GM21737 (cell line): ENCODE results near the gene SBK2.
"Not testable (repeated sequence)": the region's sequence is repeated elsewhere in the genome, so short reads cannot be mapped to it uniquely, and the experiment has no call there.

Experiments used
- ATAC-seq: cut with Tn5 transposase; IDR thresholded peaks from one replicate; pipeline ENCODE4 v1.9.1; 2021; ENCODE audit warnings: mild to moderate bottlenecking, moderate library complexity; ENCODE audit not compliant: unreplicated experiment

The SBK2 gene

GRCh38 chr19:55537741-55538111 lies 793 bp upstream of the SBK2 start:
- no peak for ATAC-seq

GRCh38 chr19:55536366-55536765 lies 567 bp downstream of the SBK2 start:
- ATAC-seq, result no peak

- no peak for ATAC-seq
Measured at GRCh38 chr19:55535965-55536350, 975 bp downstream of the SBK2 start.

- ATAC-seq, result no peak
Measured at GRCh38 chr19:55535173-55535964, 1.6 kb downstream of the SBK2 start.

- not testable (repeated sequence) for ATAC-seq
Measured at GRCh38 chr19:55534280-55534679, 2.7 kb downstream of the SBK2 start.

GRCh38 chr19:55530996-55531395 lies 5.9 kb downstream of the SBK2 start:
- no peak for ATAC-seq

- no peak for ATAC-seq
Measured at GRCh38 chr19:55529636-55530234, 7.2 kb downstream of the SBK2 start.

GRCh38 chr19:55528030-55528803 lies 8.7 kb downstream of the SBK2 start:
- no peak for ATAC-seq

GRCh38 chr19:55527197-55528029 lies 9.5 kb downstream of the SBK2 start:
- no peak for ATAC-seq

GRCh38 chr19:55526216-55527196 lies 10.4 kb downstream of the SBK2 start:
- no peak for ATAC-seq

GRCh38 chr19:55525289-55526101 lies 11.4 kb downstream of the SBK2 start:
- no peak for ATAC-seq

GRCh38 chr19:55520691-55521292 lies 16.1 kb downstream of the SBK2 start:
- ATAC-seq, result no peak

- no peak for ATAC-seq
Measured at GRCh38 chr19:55519451-55520311, 17.3 kb downstream of the SBK2 start.

- ATAC-seq, result peak; percentile 97
Measured at GRCh38 chr19:55516878-55517620, 19.9 kb downstream of the SBK2 start.

GRCh38 chr19:55508120-55508519 lies 28.8 kb downstream of the SBK2 start:
- ATAC-seq, result no peak

GRCh38 chr19:55504981-55505380 lies 32.0 kb downstream of the SBK2 start:
- no peak for ATAC-seq

GRCh38 chr19:55504252-55504603 lies 32.7 kb downstream of the SBK2 start:
- no peak for ATAC-seq
